ENCODE results near the gene PPM1H.

GRCh38 chr12:62656591-62657362 is 278.2 kb downstream of the PPM1H start:
- TF ChIP-seq EZH2 (IDR thresholded peaks at IDR 0.05; ENCODE audit: borderline replicate concordance, low read depth, low read length, severe bottlenecking) = no peak
- no peak for TF ChIP-seq CTCF (IDR thresholded peaks at IDR 0.05; ENCODE audit: borderline replicate concordance, extremely low read depth, low read length, poor library complexity, severe bottlenecking)
